Kidney (tissue), 14 donors: ENCODE data around the gene SMARCD1. TPM values are rescaled to one million over a fixed set of nuclear protein-coding genes. Genes with fewer than 3 reads are reported as not detected.
A peak's percentile ranks its signal among the peaks of the same experiment; 100 is the strongest.

Experiments used
- DNase-seq, 5 donors: peaks; one replicate each; pipeline ENCODE4 v3.0.0-alpha.2; 2013 to 2020
- FAIRE-seq: peaks from 2 replicates; lab custom pipeline; 2012; peaks lifted over from hg19 to GRCh38; lab: Jason Lieb, UNC
- H3K27ac ChIP-seq, 2 donors: one replicate each; pipeline ENCODE4 v1.7.0; 2013; ENCODE audit warnings: low read depth in 2 of 2, low read length in 2 of 2, inconsistent platforms in 1 of 2
- H3K27me3 ChIP-seq: one replicate; pipeline ENCODE4 v1.7.1; 2013; ENCODE audit warnings: low read length, inconsistent platforms; ENCODE audit not compliant: control insufficient read depth, insufficient read depth
- H3K36me3 ChIP-seq, 3 donors: one replicate each; pipeline versions ENCODE4 v1.7.0 to v1.7.1; 2013; ENCODE audit warnings: low read length in 3 of 3, control low read depth in 1 of 3, inconsistent platforms in 1 of 3; ENCODE audit not compliant: insufficient read depth in 3 of 3, control insufficient read depth in 2 of 3
- H3K4me1 ChIP-seq, 3 donors: one replicate each; pipeline versions ENCODE4 v1.7.0 to v1.7.1; 2013; ENCODE audit warnings: low read length in 3 of 3, inconsistent platforms in 1 of 3, low read depth in 1 of 3; ENCODE audit not compliant: control insufficient read depth in 2 of 3, insufficient read depth in 2 of 3
- H3K4me3 ChIP-seq, 3 donors: one replicate each; pipeline versions ENCODE4 v1.7.0 to v1.8.1; 2013; ENCODE audit warnings: low read length in 3 of 3, control low read depth in 1 of 3, inconsistent platforms in 1 of 3
- H3K9ac ChIP-seq, 3 donors: one replicate each; pipeline versions ENCODE4 v1.7.0 to v1.7.1; 2013; ENCODE audit warnings: low read length in 3 of 3, control low read depth in 1 of 3, inconsistent platforms in 1 of 3
- H3K9me3 ChIP-seq, 3 donors: one replicate each; pipeline versions ENCODE4 v1.7.0 to v1.7.1; 2013; ENCODE audit warnings: low read length in 3 of 3, control low read depth in 1 of 3, inconsistent platforms in 1 of 3; ENCODE audit not compliant: control insufficient read depth in 2 of 3, insufficient read depth in 1 of 3
- intact Hi-C: fragments of 100-400 bp; cut with DNase I; formaldehyde crosslinking; loops from one replicate; pipeline ENCODE4 v1.11.1; 2022
- polyA plus RNA-seq: library from polyadenylated mRNA; stranded (reverse); fragments of 350-450 nt; fragmentation: Illumina TruSeq; extraction: RNeasy Lipid Tissue Mini Kit (QIAGEN cat#74804); gene quantifications from one replicate; pipeline ENCODE4 v1.2.3, GENCODE V29; 2014; ENCODE audit warnings: low read depth, low replicate concordance; ENCODE audit not compliant: insufficient read depth
- total RNA-seq: library from RNA; stranded (reverse); fragmentation: NEBNext Ultra II Directional; extraction: Animal tissue kit (Norgen Biotek cat#: 25700); gene quantifications from one replicate; pipeline ENCODE4 v1.2.1, GENCODE V29; 2021
- TF ChIP-seq, protein P1 (sequence below): IDR thresholded peaks from 3 replicates; pipeline ENCODE4 v1.5.1; 2012; ENCODE audit warnings: mild to moderate bottlenecking, moderate library complexity, borderline replicate concordance; ENCODE audit not compliant: insufficient read depth; ENCODE audit errors: extremely low read depth
- donor health status: control.
- donor health status: control.
- donor health status: control.
- donor health status: control.
- donor health status: control.
- donor health status: DM: yes; HTN: yes; CAD: no.
- donor health status: Normal renal cell carcinoma (clear cell type).

SMARCD1 gene
- total and polyA plus RNA-seq, 2 donors from 2014 or later: 21.9 to 51.1 TPM

DNA sequence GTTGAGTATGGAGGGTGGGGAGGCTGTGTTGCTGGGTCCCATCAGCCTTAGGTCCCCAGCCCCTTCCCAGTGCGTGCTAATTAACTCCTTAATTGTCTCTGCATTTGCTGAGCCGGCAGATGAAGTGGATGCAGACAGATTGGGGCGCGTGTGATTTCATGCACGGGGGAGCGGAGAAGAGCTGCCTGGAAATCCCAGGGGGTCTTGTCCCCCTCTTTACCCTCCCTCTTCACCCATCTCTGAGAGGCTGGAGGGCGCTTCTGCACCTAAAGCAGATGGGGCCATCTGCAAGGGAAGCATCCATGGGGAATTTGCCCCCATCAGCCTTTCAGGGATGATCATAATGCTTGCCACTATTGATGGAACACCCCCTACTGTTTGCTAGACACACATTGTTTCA, 32.2 kb upstream of the SMARCD1 start:
- no peak overlapping the region for H3K27ac ChIP-seq
- no peaks in the 10 kb centered on the region for H3K9me3 ChIP-seq
- intact Hi-C loops: loop anchor here (5.0 kb wide), 1 partner anchor 86 kb away; no protein-coding TSS in a partner anchor
- H3K27me3 ChIP-seq: no peaks in the 10 kb centered on the region
- DNase-seq (no peak), FAIRE-seq (no peak)
- H3K9ac ChIP-seq: no peak overlapping the region
- H3K36me3 ChIP-seq: no peaks in the 10 kb centered on the region
- peaks cover 0 to 6% (median 6%) of the 10 kb centered on the region in 3 donors for H3K4me1 ChIP-seq
- H3K4me3 ChIP-seq: no peak overlapping the region
- TF ChIP-seq, protein P1, sequence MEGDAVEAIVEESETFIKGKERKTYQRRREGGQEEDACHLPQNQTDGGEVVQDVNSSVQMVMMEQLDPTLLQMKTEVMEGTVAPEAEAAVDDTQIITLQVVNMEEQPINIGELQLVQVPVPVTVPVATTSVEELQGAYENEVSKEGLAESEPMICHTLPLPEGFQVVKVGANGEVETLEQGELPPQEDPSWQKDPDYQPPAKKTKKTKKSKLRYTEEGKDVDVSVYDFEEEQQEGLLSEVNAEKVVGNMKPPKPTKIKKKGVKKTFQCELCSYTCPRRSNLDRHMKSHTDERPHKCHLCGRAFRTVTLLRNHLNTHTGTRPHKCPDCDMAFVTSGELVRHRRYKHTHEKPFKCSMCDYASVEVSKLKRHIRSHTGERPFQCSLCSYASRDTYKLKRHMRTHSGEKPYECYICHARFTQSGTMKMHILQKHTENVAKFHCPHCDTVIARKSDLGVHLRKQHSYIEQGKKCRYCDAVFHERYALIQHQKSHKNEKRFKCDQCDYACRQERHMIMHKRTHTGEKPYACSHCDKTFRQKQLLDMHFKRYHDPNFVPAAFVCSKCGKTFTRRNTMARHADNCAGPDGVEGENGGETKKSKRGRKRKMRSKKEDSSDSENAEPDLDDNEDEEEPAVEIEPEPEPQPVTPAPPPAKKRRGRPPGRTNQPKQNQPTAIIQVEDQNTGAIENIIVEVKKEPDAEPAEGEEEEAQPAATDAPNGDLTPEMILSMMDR: no peak

DNA sequence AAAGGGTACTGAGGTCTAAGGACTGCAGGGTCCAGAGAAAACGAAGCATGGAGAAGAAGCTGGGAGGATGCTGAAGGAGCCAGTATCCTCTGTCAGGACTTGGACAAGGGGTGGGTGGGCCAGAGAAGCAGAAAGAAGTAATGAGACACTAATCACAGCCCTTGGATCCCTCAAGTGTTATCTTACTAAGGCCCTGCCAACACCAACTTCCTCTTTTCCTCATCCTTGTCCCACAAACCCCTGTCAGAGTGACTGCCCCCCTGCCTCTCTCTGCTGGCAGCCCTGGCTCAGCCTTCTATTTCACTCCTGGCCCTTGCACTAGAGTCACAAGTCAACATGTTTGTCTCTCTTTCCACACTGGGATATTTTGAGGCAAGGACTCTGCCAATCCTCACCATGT, 31.6 kb upstream of the SMARCD1 start:
- peaks cover 0 to 6% (median 6%) of the 10 kb centered on the region in 3 donors for H3K4me1 ChIP-seq

DNA sequence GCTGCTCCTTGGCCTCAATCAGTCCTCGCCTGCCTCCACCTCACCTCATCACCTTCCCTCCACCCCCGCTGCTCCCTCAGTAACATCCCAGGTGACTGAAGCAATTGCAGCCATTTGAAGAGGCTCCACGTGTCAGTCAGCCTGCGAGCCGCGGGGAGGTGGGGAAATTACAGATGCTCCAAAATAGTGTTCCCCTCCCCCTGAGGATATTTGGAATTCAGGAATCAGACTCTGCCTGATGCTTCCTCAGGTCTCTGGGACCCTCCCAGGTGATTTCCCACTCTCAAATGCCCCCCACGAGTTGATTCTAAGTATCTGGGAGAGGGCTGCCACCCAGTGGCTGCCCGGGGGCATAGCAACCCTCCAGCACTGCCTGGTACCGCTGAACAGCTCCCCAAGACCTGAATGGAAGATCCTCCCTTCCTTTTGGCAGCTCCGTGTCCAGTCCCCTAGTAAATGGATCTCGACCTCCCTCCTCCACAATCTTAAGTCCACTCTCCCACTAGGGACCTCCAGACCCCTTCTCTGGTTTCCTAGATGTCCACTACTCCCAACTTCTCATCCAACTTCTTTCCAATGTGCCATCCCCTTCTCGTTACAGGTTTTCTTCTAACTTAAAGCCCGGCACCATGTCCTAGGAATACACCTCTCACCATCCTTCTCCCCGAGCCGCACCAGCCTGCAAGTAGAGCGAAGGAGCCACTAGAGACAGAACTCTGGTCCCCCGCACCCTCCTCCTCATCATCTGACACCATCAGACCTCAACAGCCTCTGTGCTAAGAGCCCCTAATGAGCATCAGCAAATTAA, 29.1 kb upstream of the SMARCD1 start:
- H3K9ac ChIP-seq: no peak overlapping the region
- peaks cover 0 to 6% (median 4%) of the 10 kb centered on the region in 3 donors for H3K4me1 ChIP-seq
- no peak for FAIRE-seq
- no peaks in the 10 kb centered on the region for H3K36me3 ChIP-seq
- intact Hi-C loops: no loop called here
- TF ChIP-seq, protein P1: peak; percentile 83
- no peak overlapping the region for H3K4me3 ChIP-seq
- H3K27ac ChIP-seq: no peak overlapping the region
- H3K27me3 ChIP-seq: no peaks in the 10 kb centered on the region
- peak in 4 of 5 donors; percentile 61 to 67 (median 64) for DNase-seq
- H3K9me3 ChIP-seq: no peaks in the 10 kb centered on the region

More for the DNA sequence above, 31.6 kb upstream of the SMARCD1 start:
- Histone ChIP-seq H3K9ac (no peak overlapping the region), H3K36me3 (no peaks in the 10 kb centered on the region), H3K9me3 (no peaks in the 10 kb centered on the region), H3K27ac (no peak overlapping the region), H3K27me3 (no peaks in the 10 kb centered on the region), H3K4me3 (no peak overlapping the region)
- DNase-seq (no peak), FAIRE-seq (no peak)
- TF ChIP-seq, protein P1: no peak
- intact Hi-C loops: loop anchor here (5.0 kb wide), 1 partner anchor 86 kb away; no protein-coding TSS in a partner anchor
